Fibroblast of lung (primary cell): ENCODE data around the gene MTM1.

Source experiments
- CTCF ChIP-seq, 2 donors: IDR thresholded peaks in 1 of 2; conservative IDR thresholded peaks in 1 of 2; 1 replicate in 1 of 2; 2 replicates in 1 of 2; pipeline ENCODE4 v1.5.1; 2011 to 2012; ENCODE audit warnings: low read length in 2 of 2, control low read depth in 1 of 2, inconsistent platforms in 1 of 2, low read depth in 1 of 2, mild to moderate bottlenecking in 1 of 2
- EZH2 ChIP-seq: IDR thresholded peaks from 2 replicates; pipeline ENCODE4 v1.5.1; 2012; ENCODE audit warnings: low read length, control low read depth, mild to moderate bottlenecking; ENCODE audit errors: missing control alignments

- no peak for TF ChIP-seq CTCF (conservative IDR thresholded peaks at IDR 0.05 in 1 of 2, IDR thresholded peaks at IDR 0.05 in 1 of 2; ENCODE audit: low read depth in 1 of 2, low read length in 2 of 2)
- no peak for TF ChIP-seq EZH2
These were observed 27.5 kb upstream of the MTM1 start for GRCh38 chrX:150540965-150541364.
